HepG2 (cell line): Measurements from ENCODE around the gene TGFBR1. TPM values are rescaled to one million over a fixed set of nuclear protein-coding genes. Genes with fewer than 3 reads are reported as not detected.

Experiments
- BRD4 ChIP-seq: sonication (generic); formaldehyde crosslinking; IDR thresholded peaks from 2 replicates; pipeline ENCODE4 v1.4.0; 2020; ENCODE audit warnings: missing genetic modification reagents
- CBX5 ChIP-seq: sonication (generic); formaldehyde crosslinking; IDR thresholded peaks from 2 replicates; pipeline ENCODE4 v1.4.0; 2020; ENCODE audit warnings: missing genetic modification reagents, borderline replicate concordance
- EZH2 ChIP-seq: conservative IDR thresholded peaks from 2 replicates; pipeline ENCODE4 v1.6.1; 2012; ENCODE audit warnings: mild to moderate bottlenecking, low read depth, low read length, moderate library complexity
- MAFK ChIP-seq, 2 experiments: IDR thresholded peaks in 1 of 2; conservative IDR thresholded peaks in 1 of 2; 2 replicates each; pipeline ENCODE4 v1.6.1; 2011; ENCODE audit warnings: improper control_type of control experiment in 2 of 2, low read length in 2 of 2
- NFE2L2 ChIP-seq: fragments of 150-350 bp; IDR thresholded peaks from 2 replicates; pipeline ENCODE4 v1.6.1; 2014; ENCODE audit warnings: low read length
- U2AF1 ChIP-seq: fragments of 200-400 bp; formaldehyde crosslinking; optimal IDR thresholded peaks from 2 replicates; pipeline ENCODE3; 2017; ENCODE audit warnings: mild to moderate bottlenecking, low read depth, low read length
- ZBTB49 ChIP-seq: sonication (generic); formaldehyde crosslinking; IDR thresholded peaks from 2 replicates; pipeline ENCODE4 v1.4.0; 2020; ENCODE audit warnings: missing genetic modification reagents, borderline replicate concordance
- ZNF160 ChIP-seq: sonication (generic); formaldehyde crosslinking; IDR thresholded peaks from 2 replicates; pipeline ENCODE4 v1.8.0; 2022; ENCODE audit warnings: mild to moderate bottlenecking, inconsistent platforms, missing genetic modification reagents
- ZNF263 ChIP-seq: sonication (generic); formaldehyde crosslinking; IDR thresholded peaks from 2 replicates; pipeline ENCODE4 v1.4.0; 2020; ENCODE audit warnings: missing genetic modification reagents
- ZNF3 ChIP-seq: IDR thresholded peaks from 2 replicates; pipeline ENCODE4 v1.7.0; 2017; ENCODE audit warnings: inconsistent platforms
- ZNF557 ChIP-seq: sonication (generic); formaldehyde crosslinking; IDR thresholded peaks from 2 replicates; pipeline ENCODE4 v1.4.0; 2020; ENCODE audit warnings: missing genetic modification reagents
- ZNF777 ChIP-seq: sonication (generic); formaldehyde crosslinking; IDR thresholded peaks from 2 replicates; pipeline ENCODE4 v1.4.0; 2020; ENCODE audit warnings: missing genetic modification reagents
- polyA plus RNA-seq, 8 experiments: library from polyadenylated mRNA; depleted of rRNA in 3 of 8; stranded (reverse) in 7 of 8; unstranded in 1 of 8; fragments of >200 nt; fragmentation: Illumina TruSeq in 4 of 8; extraction: Trizol in 4 of 8; gene quantifications; 2 replicates each; pipeline versions ENCODE4 v1.2.1 to v1.2.3, GENCODE V29; 2011 to 2016; ENCODE audit warnings: low read depth in 4 of 8, missing spikeins in 1 of 8, mixed read lengths in 1 of 8; ENCODE audit not compliant: insufficient read depth in 1 of 8
- total RNA-seq, 5 experiments: library from RNA; depleted of rRNA; stranded (reverse); fragments of >200 nt; fragmentation: Illumina TruSeq; extraction: Trizol; gene quantifications; 2 replicates each; pipeline ENCODE4 v1.2.3, GENCODE V29; 2016; ENCODE audit warnings: low read depth in 1 of 5
- TF ChIP-seq, protein P1 (sequence below): sonication (generic); formaldehyde crosslinking; IDR thresholded peaks from 2 replicates; pipeline ENCODE4 v1.5.1; 2020; ENCODE audit warnings: mild to moderate bottlenecking, missing genetic modification reagents

Gene TGFBR1
- total and polyA plus RNA-seq, 2 of the 13 experiments (the other 11 are each of a cell fraction or from before 2014, with no cell fraction given) = 16.8 to 23.9 TPM

DNA sequence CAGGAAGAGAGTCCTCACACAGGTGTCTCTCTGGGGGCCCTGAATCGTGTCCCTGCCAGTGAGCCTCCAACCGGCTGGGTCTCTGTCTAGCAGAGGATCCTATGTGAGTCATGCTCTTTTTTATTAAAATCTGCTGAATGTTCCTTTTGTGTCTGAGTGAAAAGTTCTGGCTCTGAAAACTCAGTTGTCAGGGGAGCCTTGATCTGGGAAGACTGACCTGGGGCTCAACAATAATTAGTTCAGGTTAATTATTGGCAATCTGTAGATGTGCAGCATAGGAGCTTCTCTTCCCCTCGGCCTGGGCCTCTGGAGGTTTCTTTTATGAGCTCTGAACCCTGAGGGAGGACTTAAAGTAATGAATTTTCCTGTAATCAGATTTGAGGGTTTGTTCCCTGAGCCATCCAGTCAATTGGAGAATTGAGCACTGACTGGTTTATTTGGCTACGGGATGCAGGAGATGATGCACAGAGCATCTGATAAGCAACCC lies 71.7 kb downstream of the TGFBR1 start (continued):
- TF ChIP-seq ZBTB49 (CRISPR knock-in tag) (no peak), CBX5 (CRISPR knock-in tag) (no peak), U2AF1 (no peak), NFE2L2 (no peak), ZNF263 (CRISPR knock-in tag) (0 out of 2 replicates have a peak, but pooled peaks have one; percentile 18), MAFK (conservative IDR thresholded peaks at IDR 0.05 in 1 of 2, IDR thresholded peaks at IDR 0.05 in 1 of 2; ENCODE audit: low read length in 2 of 2) (peak; percentile 40 to 58; a peak in 2 of 4 replicates), BRD4 (no peak), EZH2 (no peak), ZNF557 (CRISPR knock-in tag) (no peak), ZNF3 (no peak), ZNF160 (no peak), ZNF777 (CRISPR knock-in tag) (no peak)
- TF ChIP-seq, protein P1, sequence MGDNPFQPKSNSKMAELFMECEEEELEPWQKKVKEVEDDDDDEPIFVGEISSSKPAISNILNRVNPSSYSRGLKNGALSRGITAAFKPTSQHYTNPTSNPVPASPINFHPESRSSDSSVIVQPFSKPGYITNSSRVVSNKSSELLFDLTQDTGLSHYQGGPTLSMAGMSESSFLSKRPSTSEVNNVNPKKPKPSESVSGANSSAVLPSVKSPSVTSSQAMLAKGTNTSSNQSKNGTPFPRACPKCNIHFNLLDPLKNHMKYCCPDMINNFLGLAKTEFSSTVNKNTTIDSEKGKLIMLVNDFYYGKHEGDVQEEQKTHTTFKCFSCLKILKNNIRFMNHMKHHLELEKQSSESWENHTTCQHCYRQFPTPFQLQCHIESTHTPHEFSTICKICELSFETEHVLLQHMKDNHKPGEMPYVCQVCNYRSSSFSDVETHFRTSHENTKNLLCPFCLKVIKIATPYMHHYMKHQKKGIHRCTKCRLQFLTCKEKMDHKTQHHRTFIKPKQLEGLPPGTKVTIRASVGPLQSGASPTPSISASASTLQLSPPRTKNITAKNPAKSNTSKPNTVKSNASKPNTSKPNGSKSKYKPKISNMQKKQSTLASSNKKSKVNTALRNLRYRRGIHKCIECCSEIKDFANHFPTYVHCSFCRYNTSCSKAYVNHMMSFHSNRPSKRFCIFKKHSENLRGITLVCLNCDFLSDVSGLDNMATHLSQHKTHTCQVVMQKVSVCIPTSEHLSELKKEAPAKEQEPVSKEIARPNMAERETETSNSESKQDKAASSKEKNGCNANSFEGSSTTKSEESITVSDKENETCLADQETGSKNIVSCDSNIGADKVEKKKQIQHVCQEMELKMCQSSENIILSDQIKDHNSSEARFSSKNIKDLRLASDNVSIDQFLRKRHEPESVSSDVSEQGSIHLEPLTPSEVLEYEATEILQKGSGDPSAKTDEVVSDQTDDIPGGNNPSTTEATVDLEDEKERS = no peak
